HG02885 (cell line): ENCODE data around the gene SEC16A.

Experiments
- ATAC-seq: cut with Tn5 transposase; IDR thresholded peaks from one replicate; pipeline ENCODE4 v1.9.1; 2021; ENCODE audit warnings: mild to moderate bottlenecking; ENCODE audit not compliant: unreplicated experiment, poor library complexity

SEC16A gene

DNA sequence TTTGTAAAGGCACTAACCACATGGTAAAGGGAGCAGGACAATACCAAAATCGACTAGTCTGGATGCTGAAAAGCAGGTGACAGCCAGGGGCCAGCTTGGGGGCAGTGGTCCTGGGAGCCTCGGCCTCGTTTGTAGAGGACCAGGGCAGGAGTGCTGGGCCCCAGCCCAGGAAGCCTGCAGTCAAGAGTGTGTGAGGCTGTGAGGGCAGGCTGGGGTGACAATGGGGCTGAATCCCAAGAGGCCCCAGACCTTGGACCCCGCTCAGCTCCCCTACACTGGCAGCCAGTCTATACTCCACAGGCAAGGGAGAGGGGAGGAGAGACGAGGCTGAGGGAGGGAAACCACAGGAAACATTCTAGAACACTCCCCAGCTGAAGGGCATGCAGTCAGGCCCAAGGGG, 40.6 kb downstream of the SEC16A start:
- no peak for ATAC-seq

DNA sequence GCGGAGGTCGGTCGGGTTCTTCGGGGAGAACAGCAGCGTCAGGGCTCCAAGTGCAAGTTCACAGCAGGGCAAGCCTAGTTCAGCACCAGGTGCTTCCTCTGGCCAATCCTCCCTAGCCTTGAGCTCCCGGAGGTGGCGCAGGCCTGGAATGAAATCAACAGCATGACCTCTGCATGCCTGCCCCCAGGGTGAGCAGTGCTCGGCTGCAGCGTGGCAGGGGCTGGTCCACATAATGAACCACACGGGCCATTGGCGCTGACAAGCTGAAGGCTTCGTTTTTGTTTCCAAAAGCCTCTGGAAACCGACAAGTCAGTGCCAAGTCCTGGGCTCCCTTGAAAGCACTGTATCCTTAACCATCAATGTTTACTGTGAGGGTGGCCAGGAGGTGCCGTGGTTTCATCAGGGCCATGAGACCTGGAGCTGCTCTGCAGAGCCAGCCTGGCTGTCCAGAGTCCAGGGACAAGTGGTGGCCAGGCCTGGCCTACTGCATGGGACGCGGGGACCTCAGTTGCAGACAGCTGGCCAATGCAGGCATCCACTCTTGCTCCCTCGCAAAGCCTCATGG, 41.1 kb downstream of the SEC16A start:
- no peak for ATAC-seq

DNA sequence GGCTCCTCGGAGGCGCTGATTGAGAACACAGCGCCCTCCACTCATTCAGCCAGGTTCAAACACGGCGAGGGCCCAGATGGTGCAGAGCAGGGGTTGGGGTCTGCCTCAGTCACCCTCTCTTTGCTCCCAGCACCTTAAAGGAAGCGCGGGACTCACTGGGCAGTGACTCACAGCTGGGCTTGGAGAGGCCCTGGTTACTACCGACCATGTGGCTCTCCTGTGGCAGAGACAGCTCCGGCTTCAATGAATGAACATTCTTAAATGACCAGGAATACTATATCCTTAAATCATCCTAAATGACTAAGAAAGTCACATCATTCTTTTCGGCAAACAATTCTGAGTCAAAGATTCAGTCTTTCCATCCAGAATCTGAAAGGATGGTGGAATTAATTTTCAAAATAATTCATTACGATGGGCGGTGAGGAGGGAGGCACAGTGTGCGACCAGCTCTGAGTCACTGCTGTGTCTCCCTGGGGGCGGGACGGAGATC, 41.6 kb downstream of the SEC16A start:
- ATAC-seq, result no peak

DNA sequence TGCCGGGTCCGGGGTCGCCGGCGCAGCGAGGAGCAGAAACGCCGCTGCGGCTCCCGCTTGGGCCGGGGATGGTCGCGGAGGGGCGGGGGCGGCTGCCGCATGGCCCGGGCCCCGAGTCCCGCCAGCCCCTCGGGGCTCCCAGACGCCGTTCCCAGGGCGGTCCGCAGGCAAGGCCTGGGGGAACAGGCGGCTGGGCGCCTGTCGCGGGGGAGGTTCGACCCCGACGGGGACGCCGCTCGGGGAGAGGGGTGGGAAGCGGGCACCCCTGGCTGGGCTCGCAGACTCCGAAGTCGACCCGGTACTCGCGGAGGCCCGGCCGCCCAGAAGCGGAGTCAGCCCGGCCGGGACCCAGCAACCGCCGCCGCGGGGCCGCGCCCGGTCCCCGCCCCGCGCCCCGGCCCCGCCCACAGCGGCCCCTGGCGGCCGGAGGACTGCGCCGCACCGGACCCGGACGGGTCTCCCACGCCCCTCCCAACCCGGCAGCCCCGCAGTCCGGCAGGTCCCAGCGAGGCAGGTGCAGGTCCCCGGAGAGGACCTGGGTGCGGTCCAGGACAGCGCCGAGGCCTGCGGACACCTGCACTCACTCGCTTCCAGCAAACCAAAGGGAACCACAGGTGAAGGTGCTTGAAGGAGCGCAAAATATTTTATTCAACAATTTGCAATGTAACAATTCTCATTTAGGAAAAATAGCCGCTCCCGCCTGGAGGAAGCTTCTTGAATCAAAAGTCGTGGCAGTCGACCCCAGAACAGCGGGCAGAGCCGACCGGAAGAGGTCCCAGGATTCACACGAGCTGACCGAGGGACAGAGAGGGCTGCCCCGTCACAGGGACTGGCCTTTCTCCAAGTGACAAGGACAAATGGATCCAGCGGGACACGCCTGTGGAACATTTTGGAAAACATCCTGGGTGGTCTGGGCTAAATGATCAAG, 43.1 kb downstream of the SEC16A start, which contains the start of gene INPP5E:
TSS of gene INPP5E (minus strand) at position 365 of the 928 bp plus-strand sequence. CDS start 426 bp downstream, outside the sequence.
- ATAC-seq, result peak; percentile 77

DNA sequence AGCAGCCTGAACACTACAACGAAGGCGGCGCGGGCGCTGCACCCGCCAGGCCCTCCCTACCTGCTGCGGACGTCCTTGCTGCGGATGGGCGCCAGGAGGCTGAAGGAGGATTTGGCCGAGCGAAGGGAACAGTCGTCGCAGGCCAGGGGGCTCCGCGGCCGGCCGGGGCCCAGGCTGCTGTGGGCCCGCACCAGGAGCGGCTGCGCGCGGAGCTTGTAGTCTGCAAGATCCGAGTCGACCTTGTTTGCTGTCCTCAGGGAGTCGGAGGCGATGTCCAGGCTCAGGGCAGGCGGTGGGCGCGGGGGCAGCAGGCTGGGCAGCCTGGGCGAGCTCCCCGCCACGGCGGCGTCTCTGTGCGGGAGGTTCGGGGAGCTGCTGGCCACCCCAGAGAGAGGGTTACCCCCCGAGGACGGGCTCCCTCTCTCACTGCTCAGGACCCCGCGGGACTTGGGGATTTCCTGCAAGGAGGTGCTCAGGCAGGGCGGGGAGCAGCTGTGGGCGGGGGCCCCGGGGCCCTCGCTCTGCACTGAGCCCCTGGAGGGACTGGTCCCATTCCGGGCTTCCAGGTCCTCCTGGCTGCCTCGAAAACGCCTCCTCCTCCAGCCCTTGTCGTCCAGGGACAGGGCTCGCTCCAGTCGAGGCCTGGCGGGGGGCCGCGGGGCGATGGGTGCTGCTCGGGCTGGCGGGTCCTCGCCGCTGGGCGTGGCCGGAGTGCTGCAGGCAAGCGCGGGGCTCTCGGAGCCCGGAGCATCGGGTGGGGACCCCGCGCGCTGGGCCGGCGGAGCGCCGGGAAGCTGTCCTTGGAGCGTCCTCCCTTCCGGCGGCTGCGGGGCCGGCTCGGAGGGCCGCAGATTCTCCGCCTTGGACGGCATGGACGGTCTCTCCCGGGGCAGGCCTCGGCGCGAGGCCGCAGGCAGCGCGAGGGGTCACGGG, 44.0 kb downstream of the SEC16A start:
- ATAC-seq, result peak; percentile 50

DNA sequence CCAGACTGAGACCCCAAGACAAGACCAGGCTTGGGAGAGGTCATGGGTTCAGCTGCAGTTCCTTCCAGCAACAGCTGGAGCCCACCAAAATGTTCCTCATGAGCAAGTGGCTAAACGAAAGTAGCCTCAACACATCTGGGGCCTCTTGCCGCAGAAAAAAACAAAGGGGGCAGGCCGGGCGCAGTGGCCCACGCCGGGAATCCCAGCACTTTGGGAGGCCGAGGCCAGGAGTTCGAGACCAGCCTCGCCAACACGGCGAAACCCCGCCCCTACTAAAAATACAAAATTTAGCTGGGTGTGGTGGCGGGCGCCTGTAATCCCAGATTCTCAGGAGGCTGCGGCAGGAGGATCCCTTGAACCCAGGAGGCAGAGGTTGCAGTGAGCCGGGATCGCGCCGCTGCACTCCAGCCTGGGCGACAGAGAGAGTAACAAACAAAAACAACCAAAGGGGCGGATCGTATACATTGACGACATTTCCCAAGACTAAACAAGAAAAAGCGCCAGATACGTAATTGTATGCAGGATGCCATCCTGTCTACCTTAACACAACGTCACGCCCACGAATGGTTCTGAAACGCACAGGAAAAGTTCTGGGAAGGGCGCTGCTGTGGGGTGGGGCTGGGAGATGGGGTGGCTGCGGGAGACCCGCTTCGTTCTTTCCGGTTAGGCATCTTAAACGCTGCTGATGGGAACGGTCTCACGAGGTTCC, 44.8 kb downstream of the SEC16A start:
- no peak for ATAC-seq

DNA sequence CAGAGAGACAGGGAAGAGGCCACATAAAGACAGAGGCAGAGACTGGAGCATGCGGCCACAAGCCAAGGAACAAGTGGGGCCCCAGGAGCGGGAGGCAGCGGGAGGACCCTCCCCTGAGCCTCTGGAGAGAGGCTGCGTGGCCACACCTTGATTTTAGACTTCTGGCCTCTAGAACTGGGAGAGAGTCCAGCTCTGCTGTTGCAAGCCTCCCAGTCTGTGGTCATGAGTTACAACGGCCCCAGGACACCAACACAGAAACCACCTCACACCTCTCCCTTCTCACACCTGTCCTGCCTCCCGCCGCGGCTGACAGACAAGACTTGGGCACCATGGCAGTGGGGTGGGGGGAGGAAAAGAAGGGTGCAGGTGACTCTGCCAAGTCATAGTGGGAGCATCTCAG, 45.4 kb downstream of the SEC16A start:
- ATAC-seq, result no peak

DNA sequence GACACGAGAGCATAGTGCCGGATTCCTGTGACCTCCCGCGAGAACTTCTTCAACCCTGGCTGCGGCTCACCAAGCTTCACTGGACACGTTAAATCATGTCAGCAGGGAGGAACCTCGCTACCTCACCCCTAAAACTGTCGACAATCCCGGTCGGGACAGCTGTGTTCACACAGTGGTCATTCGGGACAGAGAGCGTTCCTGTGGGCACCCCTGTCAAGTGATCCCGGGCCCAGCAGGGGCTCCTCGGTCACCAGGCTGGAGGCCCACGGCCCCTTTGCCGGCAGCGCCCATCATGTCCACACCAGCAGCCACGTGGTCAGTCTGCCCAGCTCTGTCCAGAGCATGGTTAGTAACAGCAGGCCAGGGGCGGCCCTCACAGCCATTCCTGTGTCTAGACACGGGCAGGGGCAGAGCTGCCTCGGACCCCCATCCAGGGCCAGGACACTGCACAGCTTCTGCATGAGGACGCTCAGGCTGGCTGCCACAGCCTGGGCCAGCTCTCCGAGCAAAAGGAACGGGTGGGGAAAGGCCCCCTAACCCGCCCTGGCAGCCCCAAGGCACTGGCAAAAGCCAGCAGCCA, 46.7 kb downstream of the SEC16A start:
- ATAC-seq, result no peak

DNA sequence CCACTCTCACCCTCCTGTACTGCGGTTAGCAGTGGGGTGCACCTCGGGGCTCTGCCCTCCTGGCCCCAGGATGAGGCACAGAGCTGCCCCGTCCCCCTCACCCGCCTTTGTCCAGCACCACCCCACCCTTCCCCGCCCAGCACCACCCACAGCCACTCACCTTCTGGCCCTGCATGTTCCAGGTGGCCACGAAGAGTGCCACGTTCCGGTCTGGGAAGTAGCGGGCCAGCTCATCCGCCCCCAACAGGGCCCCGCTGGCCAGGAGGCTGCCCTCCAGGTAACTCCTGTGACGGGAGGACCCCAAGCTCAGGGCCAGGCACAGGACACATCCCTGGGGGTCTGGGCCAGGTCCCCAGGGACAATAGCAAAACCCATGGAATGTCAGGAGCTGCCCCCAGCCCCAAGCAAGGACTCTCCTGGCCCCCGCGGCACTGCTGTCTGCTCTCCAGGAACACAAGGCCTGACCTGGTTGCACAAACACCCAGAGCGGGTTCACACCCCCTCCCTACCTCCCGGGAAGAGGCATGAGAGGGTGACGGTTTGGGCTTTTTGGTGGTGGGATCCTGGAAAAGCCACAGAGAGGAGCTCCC, 48.2 kb downstream of the SEC16A start:
- no peak for ATAC-seq

DNA sequence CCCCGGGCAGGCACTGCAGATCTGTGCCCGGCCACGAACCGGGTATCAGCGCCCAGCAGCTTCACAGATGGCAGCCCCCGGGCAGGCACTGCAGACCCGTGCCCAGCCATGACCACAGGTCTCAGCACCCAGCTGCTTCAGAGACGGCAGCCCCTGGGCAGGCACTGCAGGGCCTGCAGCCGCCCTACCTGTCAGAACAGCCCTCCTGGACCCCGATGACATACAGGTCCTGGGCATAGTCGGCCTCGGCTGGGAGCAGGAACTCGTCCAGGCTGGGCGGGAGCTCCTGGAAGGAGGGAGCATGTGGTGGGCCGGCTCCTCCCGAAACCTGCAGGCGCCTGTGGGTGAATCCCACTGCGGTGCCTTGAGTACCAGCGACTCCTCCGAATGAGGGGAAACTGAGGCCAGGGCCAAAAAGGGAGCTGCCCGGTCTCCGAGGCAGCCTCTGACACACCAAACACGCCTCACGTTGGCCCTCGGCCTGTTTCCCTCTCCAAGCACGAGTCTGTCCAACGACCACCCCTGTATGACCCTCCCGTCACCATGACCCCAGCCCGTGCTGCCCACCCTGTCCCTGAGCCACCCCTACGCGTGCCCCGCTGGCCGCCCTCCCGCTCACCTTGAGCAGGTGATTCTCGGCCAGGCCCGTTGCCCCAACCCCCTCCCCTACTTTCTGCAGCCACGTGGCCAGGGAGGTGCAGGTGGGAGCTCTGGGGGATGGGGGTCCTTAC, 48.8 kb downstream of the SEC16A start:
- ATAC-seq, result no peak

DNA sequence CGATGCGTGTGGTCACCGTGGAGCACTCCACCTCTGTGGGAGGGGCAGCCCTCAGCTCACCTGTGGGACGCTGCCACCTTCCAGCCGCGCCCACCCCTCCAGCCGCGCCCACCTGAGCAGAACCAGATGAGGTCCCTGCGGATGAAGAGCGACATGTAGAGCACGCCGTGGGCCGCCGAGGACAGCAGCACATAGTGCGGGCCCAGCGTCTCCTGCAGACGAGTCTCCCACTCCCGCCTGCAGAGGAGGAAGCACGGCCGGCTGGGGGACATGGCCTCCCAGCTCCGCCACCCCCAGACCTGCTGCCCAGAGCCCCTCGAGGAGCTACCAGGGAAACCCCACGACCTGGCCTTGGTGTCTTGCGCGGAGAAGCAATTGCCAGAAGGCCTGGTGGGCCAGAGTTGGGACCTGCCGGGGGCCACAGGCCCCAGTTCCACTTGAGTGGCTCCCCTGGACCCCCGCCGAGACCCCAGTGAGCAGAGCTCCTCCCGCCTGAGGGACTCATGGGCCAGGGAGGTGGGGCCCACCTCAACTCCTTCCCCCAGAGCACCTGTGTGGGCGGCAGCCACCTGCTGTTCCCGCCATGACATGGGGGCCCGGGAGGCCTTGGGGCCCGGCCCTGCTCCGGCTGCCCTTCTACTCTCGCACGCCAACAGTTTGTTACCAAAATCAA, 49.7 kb downstream of the SEC16A start:
- ATAC-seq, result no peak

DNA sequence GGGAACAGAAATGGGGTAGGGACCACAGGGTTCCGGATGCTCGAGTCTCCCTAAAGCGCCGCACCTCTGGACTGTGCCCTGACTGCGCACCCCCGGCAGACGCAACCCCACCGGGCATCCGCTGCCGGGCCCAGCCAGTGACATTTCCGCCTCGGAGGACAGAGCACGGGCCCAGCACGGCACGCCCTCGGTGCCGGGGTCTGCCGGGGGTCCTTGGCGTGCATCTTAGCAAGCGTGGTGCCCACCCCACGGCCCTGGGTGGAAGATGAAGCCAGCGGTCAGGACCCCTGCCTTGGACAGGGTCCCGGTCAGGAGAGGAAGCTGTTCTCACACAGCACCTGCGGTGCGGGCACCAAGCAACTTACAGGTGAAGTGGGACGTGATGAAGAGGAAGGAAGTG, 50.2 kb downstream of the SEC16A start:
- ATAC-seq, result no peak

DNA sequence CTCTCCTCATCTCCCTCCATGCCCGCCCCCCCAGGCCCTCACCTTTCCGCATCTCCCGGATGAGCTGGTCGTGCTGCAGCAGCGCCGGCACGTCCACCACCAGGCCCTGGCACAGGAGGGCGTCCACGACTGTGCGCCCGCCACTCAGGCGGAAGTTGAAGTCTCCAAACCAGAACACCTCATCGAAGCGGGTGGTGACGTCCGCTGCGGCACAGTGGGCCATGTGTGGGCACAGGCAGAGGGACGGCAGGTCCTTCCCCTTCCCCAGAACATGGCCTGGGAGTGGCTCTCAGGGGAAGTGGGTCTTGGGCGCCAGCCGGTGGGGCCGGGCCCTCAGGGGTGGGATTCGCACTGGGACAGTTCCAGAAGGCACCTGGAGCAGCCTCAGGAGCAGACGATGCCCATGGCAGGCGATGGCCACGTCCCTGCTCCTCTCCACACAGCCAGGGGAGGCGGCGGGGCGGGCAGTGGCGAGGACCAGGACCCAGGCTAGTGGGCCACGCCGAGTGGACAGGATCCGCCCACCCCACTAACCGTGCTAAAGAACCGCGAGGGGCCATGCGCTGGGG, 51.0 kb downstream of the SEC16A start:
- ATAC-seq, result no peak

DNA sequence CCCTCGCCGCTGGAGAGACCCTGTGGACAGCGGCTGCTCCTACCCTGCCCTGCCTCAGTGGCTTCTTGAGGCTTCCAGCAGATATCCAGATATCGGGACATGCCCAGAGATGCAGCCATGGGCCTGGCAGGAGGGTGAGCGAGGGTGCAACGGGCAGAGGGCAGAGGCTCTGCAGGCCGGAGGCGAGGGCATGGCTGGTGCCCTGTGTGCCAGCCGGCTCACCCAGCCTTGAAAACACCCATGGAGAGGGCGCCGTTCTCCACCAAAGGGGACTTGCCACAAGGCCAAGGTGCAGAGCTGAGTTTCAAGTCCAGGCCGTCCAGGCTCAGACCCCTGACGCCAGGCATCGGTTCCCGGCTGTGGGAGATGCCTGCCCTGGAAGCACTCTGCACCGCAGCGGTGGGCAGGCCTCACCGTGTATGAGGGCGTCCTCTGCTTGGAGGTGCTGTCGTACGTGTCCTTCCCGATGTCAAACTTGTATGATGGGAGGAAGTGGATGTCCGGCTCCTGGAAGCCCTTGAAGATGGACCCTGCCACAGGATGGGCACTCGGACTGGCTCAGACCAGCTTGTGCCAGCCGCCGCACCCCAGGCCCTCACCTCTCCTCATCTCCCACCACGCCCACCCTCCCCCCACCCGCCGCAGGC, 52.1 kb downstream of the SEC16A start:
- no peak for ATAC-seq

DNA sequence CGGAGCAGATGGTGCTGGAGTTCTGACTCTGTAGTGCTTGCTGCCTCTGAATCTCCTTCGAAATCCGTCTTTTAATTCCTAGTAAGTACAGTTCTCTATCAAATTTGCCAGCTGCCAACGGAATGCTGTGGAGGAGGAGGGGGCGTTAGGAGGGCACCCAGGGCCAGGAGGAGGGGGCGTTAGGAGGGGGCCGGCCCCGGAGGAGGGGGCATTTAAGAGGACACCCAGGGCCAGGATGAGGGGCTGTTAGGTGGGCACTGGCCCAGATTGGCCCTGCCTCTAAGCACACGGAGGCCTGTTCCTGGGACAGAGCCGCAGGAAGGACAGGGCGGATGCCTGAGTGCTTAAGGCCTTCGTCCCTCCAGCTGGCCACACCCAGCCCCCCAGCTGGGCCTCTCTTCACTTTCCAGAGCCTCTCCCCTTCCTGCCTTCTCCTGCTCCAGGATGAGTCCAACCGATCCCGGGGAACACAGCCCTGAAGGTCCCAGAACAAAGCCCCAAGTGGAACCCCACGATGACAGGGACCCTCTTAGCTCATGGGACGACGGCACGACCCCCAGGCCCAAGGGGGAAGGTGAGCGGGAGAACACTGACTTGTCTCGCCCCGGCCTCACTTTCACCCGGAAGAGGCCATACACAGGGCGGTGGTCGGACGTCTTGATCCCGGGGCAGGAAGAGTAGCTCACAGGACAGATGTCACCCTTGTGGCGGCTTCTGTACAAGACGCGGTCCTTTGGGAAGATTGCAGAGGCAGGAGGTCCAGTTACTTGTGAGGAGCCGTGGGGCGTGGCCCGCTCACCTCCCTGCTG, 53.0 kb downstream of the SEC16A start:
- no peak for ATAC-seq

DNA sequence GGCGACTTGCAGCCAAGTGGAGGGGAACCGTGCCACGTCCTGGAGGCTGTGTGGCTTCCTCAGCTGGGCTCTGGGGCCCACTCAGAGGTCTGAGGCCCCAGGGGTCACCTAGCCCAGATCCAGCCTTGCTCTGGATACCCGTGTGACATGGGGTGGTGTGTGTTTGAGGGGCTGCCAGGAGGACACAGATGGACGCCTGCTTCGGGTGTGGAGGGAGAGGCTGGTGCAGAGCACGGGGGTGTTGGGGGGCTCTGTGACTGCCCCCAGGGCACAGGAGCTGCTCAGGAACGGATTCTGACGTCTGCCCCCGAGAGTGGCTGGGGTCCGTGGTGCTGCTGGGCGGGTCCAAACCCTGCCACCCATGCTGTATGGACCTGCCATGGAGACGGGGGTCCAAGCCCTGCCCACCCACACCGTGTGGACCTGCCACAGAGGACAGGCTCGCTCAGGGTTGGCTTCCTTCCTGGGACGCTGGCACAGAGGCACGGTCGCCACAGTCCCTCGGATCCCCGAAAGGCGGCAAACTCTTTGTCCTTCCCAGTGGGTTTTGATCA, 53.7 kb downstream of the SEC16A start:
- no peak for ATAC-seq
